Heart right ventricle (tissue), 16 donors: ENCODE data around the gene ARHGAP4. TPM values are rescaled to one million over a fixed set of nuclear protein-coding genes. Genes with fewer than 3 reads are reported as not detected.

Experiments used
- ATAC-seq, 8 donors: fragments of 200-7000 bp; cut with Tn5 transposase; one replicate each; pipeline ENCODE4 v1.9.1; 2020; ENCODE audit warnings: mild to moderate bottlenecking in 8 of 8, moderate library complexity in 8 of 8, moderate number of reproducible peaks in 1 of 8
- DNase-seq, 2 donors: peaks; one replicate each; pipeline ENCODE4 v3.0.0-alpha.2; 2020
- H3K27ac ChIP-seq, 10 donors: fragments of 200-600 bp; sonication (generic) in 2 of 10; one replicate each; pipeline versions ENCODE4 v1.5.0 to v1.8.0; 2020 to 2022; ENCODE audit warnings: mild to moderate bottlenecking in 3 of 10
- H3K27me3 ChIP-seq, 7 donors: fragments of 200-600 bp; one replicate each; pipeline ENCODE4 v1.8.0; 2021 to 2022; ENCODE audit warnings: mild to moderate bottlenecking in 2 of 7
- H3K36me3 ChIP-seq, 9 donors: fragments of 200-600 bp; sonication (generic) in 1 of 9; one replicate each; pipeline versions ENCODE4 v1.5.0 to v1.8.0; 2020 to 2022; ENCODE audit warnings: mild to moderate bottlenecking in 2 of 9
- H3K4me1 ChIP-seq, 9 donors: fragments of 200-600 bp; sonication (generic) in 1 of 9; one replicate each; pipeline versions ENCODE4 v1.5.0 to v1.8.0; 2020 to 2022; ENCODE audit warnings: mild to moderate bottlenecking in 4 of 9
- H3K4me3 ChIP-seq, 10 donors: fragments of 200-600 bp; sonication (generic) in 2 of 10; one replicate each; pipeline versions ENCODE4 v1.5.0 to v1.8.0; 2020 to 2022; ENCODE audit warnings: mild to moderate bottlenecking in 7 of 10, moderate library complexity in 2 of 10
- H3K9me3 ChIP-seq, 11 donors: fragments of 200-600 bp in 10 of 11; sonication (generic) in 2 of 11; one replicate each; pipeline versions ENCODE4 v1.5.0 to v1.8.0; 2013 to 2022; ENCODE audit warnings: mild to moderate bottlenecking in 2 of 11, control low read depth in 1 of 11, moderate library complexity in 1 of 11
- CTCF ChIP-seq, 9 donors: fragments of 200-600 bp; sonication (generic) in 2 of 9; IDR thresholded peaks; one replicate each; pipeline versions ENCODE4 v1.5.0 to v1.8.0; 2021 to 2022; ENCODE audit warnings: antibody characterized with exemption in 9 of 9, mild to moderate bottlenecking in 5 of 9, moderate library complexity in 1 of 9
- WGBS, 2 donors: extraction: QIAGEN DNeasy Blood & Tissue Kit; methylation state at CpG; one replicate each; pipeline ENCODE4 v1.1.7; 2013; ENCODE audit warnings: inconsistent platforms in 1 of 2; 5-methylcytosine and 5-hydroxymethylcytosine counted together
- intact Hi-C, 10 donors: fragments of 100-400 bp; cut with DNase I; formaldehyde crosslinking; loops; one replicate each; pipeline versions ENCODE4 v1.11.1 to v1.14.2; 2022
- polyA plus RNA-seq, 2 donors: library from polyadenylated mRNA; stranded (reverse); fragments of 200-250 nt; gene quantifications; one replicate each; pipeline ENCODE4 v1.2.3, GENCODE V29; 2013
- total RNA-seq, 10 donors: library from RNA; stranded (reverse); fragmentation: NEBNext Ultra II Directional in 3 of 10; extraction: Animal tissue kit (Norgen Biotek cat#: 25700) in 3 of 10; gene quantifications; one replicate each; pipeline versions ENCODE4 v1.2.1 to v1.2.4, GENCODE V29; 2021 to 2023
- donor health status: Arrhythmogenic right ventricular cardiomyopathy.
- donor health status: ischemic (EF 13 %, LVEDD 7.1; RV severe dilation, severe dysfunction).
- donor health status: healthy with polysubstance abuse.
- donor health status: DM: no; HTN: yes; CAD: no.
- donor health status: DM: no; HTN: no; CAD: no.
- donor health status: ischemic (EF 25% LVEDD 6.9; RV normal size, moderate dysfunction).
- donor health status: ischemic (EF 25% LVEDD 5.7; RV mildly dilated, moderate dysfunction).
- donor health status: healthy.
- donor health status: DM: yes; HTN: yes; CAD: no.
- donor health status: Ischemic cardiomyopathy.
- donor health status: ischemic (EF 35%, LVEDD 5.7; RV mildly dilated, moderate dysfunction).
- donor health status: nonischemic (EF 11% LVEDD 7.7; RV severe dilation, severe dysfunction).
- donor health status: DM: yes; HTN: yes; CAD: no.
- donor health status: PGD.
- donor health status: ischemic (EF 29% LVEDD 5.4; RV normal size, mild dysfunction).
- donor health status: nonischemic (EF 23%, LVEDD 6.1; RV moderate dilation, normal function).

The ARHGAP4 gene
- total and polyA plus RNA-seq, 12 donors, result 5.5 to 65.5 (median 9.3) TPM

- H3K4me1 ChIP-seq, result no peaks in the 10 kb centered on the region
- no peak for ATAC-seq
- H3K36me3 ChIP-seq, result no peaks in the 10 kb centered on the region
- no peak for DNase-seq
- intact Hi-C loops, result no loop called here
- H3K27me3 ChIP-seq, result peaks cover 0 to 75% (median 0%) of the 10 kb centered on the region in 7 donors
- no peak for TF ChIP-seq CTCF (IDR thresholded peaks at IDR 0.05)
- 61 to 68% methylated on average over 26 to 29 of the region's 29 CpGs for WGBS, 2 donors
- H3K4me3 ChIP-seq, result no peak overlapping the region
- no peaks in the 10 kb centered on the region for H3K9me3 ChIP-seq
- H3K27ac ChIP-seq, result no peak overlapping the region
Measured at GRCh38 chrX:153871946-153872878, 53.9 kb downstream of the ARHGAP4 start.

- Histone ChIP-seq H3K27ac (no peak overlapping the region), H3K4me3 (no peak overlapping the region), H3K4me1 (no peaks in the 10 kb centered on the region), H3K27me3 (peaks cover 0 to 72% (median 0%) of the 10 kb centered on the region in 7 donors), H3K9me3 (no peaks in the 10 kb centered on the region), H3K36me3 (no peaks in the 10 kb centered on the region)
- WGBS, 2 donors, result 19% methylated on average over 3 to 6 of the region's 6 CpGs
- DNase-seq (no peak), ATAC-seq (no peak)
- TF ChIP-seq CTCF (IDR thresholded peaks at IDR 0.05), result no peak
- intact Hi-C loops, result no loop called here
Measured at GRCh38 chrX:153871451-153871850, 54.6 kb downstream of the ARHGAP4 start.

- intact Hi-C loops, result no loop called here
- TF ChIP-seq CTCF (IDR thresholded peaks at IDR 0.05), result no peak
- Histone ChIP-seq H3K27ac (no peak overlapping the region), H3K9me3 (no peaks in the 10 kb centered on the region), H3K4me1 (no peaks in the 10 kb centered on the region), H3K36me3 (no peaks in the 10 kb centered on the region), H3K27me3 (peaks cover 0 to 67% (median 0%) of the 10 kb centered on the region in 7 donors), H3K4me3 (no peak overlapping the region)
- 46 to 51% methylated on average over 16 to 20 of the region's 21 CpGs for WGBS, 2 donors
- no peak for DNase-seq
- ATAC-seq, result no peak
Measured at GRCh38 chrX:153870791-153871360, 55.2 kb downstream of the ARHGAP4 start.

GRCh38 chrX:153870288-153870690, 55.8 kb downstream of the ARHGAP4 start:
- Histone ChIP-seq H3K4me1 (no peaks in the 10 kb centered on the region), H3K27ac (no peak overlapping the region), H3K27me3 (peaks cover 0 to 64% (median 0%) of the 10 kb centered on the region in 7 donors), H3K9me3 (no peaks in the 10 kb centered on the region), H3K4me3 (no peak overlapping the region), H3K36me3 (no peaks in the 10 kb centered on the region)
- no peak for TF ChIP-seq CTCF (IDR thresholded peaks at IDR 0.05)
- 78 to 86% methylated on average over 11 of the region's 11 CpGs for WGBS, 2 donors
- intact Hi-C loops, result no loop called here
- ATAC-seq, result no peak
- no peak for DNase-seq
